HG03354 (cell line): ENCODE results near the gene REEP2.
"Not testable (repeated sequence)": the region's sequence is repeated elsewhere in the genome, so short reads cannot be mapped to it uniquely, and the experiment has no call there.

Source experiments
- ATAC-seq: cut with Tn5 transposase; IDR thresholded peaks from one replicate; pipeline ENCODE4 v1.9.1; 2021; ENCODE audit warnings: mild to moderate bottlenecking; ENCODE audit not compliant: unreplicated experiment, poor library complexity, severe bottlenecking

Gene REEP2

GRCh38 chr5:138465261-138466124 is 26.6 kb downstream of the REEP2 start, which contains the start of gene EGR1:
EGR1 (plus strand) TSS chr5:138465479; CDS start chr5:138465762, 283 bp downstream.
- peak; percentile 64 for ATAC-seq

DNA sequence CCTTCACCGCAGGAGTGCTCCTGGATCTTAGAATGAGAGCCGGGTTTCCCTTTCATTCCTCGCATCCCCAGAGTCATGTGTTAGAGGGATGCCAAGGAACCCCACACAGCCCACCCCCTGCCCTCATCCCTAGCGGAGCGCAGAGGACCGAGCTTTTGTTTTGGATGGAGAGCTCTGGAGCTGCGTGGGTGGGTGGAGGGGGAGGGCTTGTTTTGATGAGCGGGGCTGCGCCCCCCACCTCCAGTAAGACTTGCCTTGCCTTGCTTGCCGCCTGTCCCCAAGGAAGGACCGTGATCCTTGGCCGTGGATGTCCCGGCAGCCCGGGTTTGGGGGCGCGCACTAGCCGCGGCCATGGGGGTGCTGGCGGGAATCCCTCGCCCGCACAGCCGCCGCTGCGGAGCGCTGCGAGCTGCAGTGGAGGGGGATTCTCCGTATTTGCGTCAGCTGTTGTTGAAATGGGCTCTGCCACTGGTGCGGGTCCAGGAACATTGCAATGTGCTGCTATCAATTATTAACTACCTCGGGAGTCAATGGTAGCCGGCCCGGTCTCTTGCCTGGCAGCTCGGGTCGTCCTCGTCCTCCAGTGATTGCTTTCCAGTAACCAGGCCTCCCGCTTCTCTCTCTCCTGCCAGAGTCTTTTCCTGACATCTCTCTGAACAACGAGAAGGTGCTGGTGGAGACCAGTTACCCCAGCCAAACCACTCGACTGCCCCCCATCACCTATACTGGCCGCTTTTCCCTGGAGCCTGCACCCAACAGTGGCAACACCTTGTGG is 27.5 kb downstream of the REEP2 start:
- no peak for ATAC-seq

- ATAC-seq = no peak
Observed at GRCh38 chr5:138466900-138467710, 28.2 kb downstream of the REEP2 start.

- no peak for ATAC-seq
Observed at GRCh38 chr5:138467711-138468132, 28.9 kb downstream of the REEP2 start.

- ATAC-seq = no peak
Observed at GRCh38 chr5:138468133-138468965, 29.5 kb downstream of the REEP2 start.

- ATAC-seq = no peak
Observed at GRCh38 chr5:138468966-138469539, 30.2 kb downstream of the REEP2 start.

GRCh38 chr5:138469540-138470321 is 30.9 kb downstream of the REEP2 start:
- ATAC-seq = no peak

GRCh38 chr5:138470322-138471051 is 31.6 kb downstream of the REEP2 start:
- ATAC-seq = no peak

DNA sequence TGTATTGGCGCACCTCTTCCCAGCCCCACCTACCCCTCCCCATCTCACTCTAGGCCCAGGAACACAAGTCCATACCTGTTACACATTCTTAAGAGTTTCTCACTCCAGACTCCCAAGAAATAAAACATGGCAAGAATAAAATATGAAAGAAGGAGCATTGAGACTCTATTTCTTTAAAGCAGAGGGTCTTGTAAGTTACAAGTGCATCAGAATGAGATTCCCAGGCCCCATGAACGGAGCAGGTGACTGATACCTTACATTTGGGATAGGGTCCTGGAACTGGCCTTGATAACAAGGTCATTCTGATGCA is 32.1 kb downstream of the REEP2 start:
- ATAC-seq = no peak

DNA sequence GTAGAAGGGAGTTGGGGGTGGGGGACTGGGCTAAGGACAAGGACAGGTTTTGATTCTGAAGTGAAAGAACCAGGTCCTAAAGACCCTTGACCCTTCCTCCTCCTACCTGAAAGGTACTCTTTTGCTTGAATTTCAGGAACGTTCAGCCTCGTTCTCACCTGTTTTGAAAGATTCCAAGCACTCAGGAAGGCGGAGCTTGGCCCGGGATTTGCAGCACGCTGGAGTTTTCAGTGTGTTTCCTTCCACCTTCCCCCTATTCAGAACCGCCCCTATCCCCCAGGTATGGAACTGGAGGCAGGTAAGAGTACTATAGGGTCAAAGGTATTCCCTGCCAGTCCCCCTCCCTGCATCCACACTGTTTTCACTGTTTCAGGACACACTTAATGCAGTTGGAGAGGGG is 33.5 kb downstream of the REEP2 start:
- ATAC-seq = no peak

DNA sequence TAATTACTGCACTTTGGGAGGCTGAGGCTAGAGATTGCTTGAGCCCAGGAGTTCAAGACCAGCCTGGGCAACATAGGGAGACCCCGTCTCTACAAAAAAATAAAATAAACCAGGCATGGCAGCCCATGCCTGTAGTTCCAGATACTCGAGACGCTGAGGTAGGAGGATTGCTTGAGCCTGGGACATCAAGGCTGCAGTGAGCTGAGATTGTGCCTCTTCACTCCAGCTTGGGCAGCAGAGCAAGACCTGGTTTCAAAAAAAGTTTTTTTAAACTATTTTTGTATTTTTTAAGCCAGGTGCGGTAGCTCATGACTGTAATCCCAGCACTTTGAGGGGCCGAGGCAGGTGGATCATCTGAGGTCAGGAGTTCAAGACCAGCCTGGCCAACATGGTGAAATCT is 34.3 kb downstream of the REEP2 start:
- not testable (repeated sequence) for ATAC-seq

DNA sequence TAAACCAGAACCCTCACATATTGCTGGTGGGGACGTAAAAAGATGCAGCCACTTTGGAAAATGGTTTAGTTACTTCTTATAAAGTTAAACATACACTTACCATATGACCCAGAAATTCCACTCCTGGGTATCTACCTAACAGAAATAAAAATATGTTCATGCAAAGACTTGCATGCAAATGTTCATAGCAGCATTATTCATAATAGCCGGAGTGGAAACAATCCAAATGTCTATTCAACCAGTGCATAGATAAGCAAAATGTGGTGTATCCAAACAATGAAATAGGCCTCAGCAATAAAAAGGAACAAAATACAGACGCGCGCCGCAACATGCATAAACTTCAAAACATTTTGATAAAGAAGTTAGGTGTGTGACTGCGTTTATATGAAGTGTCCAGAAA is 38.1 kb downstream of the REEP2 start:
- ATAC-seq = no peak

GRCh38 chr5:138482638-138483037 is 43.8 kb downstream of the REEP2 start:
- ATAC-seq = no peak

DNA sequence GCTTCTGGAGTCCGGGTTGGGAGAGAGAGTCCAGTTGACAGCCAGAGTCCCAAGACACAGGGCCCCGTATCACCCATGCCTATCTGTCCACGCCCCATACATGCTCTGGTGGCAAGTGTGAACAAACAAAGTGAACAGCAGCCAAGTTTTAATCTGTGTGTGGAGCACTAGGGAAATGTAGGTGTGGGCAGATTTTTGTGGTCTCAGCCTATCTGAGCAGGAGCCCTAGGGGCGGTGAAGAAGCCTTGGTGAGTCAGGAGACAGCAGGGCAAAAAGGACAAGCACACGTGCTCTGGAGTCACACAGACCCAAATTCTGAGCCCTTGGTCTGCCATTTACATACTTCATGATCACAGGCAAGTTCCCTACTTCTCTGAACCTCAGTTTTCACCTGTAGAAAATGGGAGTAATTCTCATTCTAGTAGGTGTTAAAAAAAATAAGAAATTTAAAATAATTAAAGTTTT is 49.7 kb downstream of the REEP2 start:
- ATAC-seq = no peak

- no peak for ATAC-seq
Observed at GRCh38 chr5:138489683-138490061, 50.8 kb downstream of the REEP2 start.

- no peak for ATAC-seq
Observed at GRCh38 chr5:138490648-138491283, 51.9 kb downstream of the REEP2 start.

DNA sequence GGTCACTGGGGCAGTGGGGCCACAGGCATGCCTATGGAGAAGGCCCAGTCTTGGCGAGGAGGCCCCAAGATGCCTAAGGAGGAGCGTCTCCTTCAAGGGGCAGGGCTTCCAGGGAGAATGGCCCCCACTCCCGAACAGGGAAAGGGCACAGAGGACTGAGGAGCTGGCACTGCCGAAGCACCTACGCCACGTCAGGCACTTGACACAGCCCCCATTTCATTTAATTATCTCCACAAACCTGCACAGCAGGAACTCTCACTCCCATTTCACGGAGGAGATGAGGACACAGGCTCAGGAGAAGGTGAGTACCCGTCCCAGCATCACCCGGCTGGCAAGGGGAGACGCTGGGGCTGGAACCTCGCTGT is 52.4 kb downstream of the REEP2 start:
- ATAC-seq = no peak
